BJ (cell line): ENCODE results near the gene AZI2. TPM values are rescaled to one million over a fixed set of nuclear protein-coding genes. Genes with fewer than 3 reads are reported as not detected.

Experiments used
- CTCF ChIA-PET: fragments of 350-600 bp; formaldehyde crosslinking; extraction: SDS; loops from one replicate; lab custom pipeline; 2021; ENCODE audit warnings: antibody characterized with exemption, inconsistent platforms; lab: Yijun Ruan, JAX
- POLR2A ChIA-PET: fragments of 300-600 bp; sonication (Branson Sonifier 250); formaldehyde crosslinking; extraction: SDS; loops from one replicate; lab custom pipeline; 2021; ENCODE audit warnings: antibody characterized with exemption; lab: Charles Lee
- DNase-seq: peaks from one replicate; pipeline ENCODE4 v3.0.0-alpha.2; 2011; ENCODE audit warnings: low read depth
- H3K27me3 ChIP-seq: 2 replicates; pipeline ENCODE4 v1.6.0; 2011; ENCODE audit warnings: low read length; ENCODE audit not compliant: control insufficient read depth, insufficient read depth
- H3K36me3 ChIP-seq: 2 replicates; pipeline ENCODE4 v1.5.1; 2011; ENCODE audit warnings: low read length; ENCODE audit not compliant: control insufficient read depth, insufficient read depth
- H3K4me3 ChIP-seq: 2 replicates; pipeline ENCODE4 v1.5.1; 2011; ENCODE audit warnings: low read depth, mild to moderate bottlenecking, control low read depth, low read length
- polyA plus RNA-seq: library from polyadenylated mRNA; depleted of rRNA; stranded (reverse); fragments of >200 nt; gene quantifications from 2 replicates; pipeline ENCODE4 v1.2.3, GENCODE V29; 2011
- TF ChIP-seq, protein P1 (sequence below): IDR thresholded peaks from 2 replicates; pipeline ENCODE4 v1.5.1; 2011; ENCODE audit warnings: low read depth, mild to moderate bottlenecking, control low read depth, inconsistent platforms, low read length, moderate library complexity; ENCODE audit not compliant: insufficient read depth

Gene AZI2
- polyA plus RNA-seq, 1 experiment: 62.9 TPM

DNA sequence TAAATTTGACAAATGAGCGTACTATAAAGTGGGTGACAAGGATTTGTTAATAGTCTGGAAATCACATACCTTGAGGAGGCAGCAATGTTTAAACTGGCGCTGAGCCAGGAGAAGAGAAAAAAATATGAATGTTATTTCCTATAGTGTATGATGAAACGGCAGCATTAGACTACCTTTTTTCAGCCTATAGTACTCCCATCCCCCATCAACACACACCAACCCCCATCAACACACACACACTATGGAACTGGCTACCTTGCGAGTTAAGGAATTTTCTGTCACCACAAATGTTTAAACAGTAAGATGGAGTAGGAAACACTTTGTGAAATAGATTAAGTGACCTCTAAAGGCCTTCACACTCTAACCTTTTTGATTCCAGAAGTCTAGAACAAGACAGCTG lies 46.9 kb downstream of the AZI2 start:
- POLR2A ChIA-PET: no interaction called here
- DNase-seq: no peak

DNA sequence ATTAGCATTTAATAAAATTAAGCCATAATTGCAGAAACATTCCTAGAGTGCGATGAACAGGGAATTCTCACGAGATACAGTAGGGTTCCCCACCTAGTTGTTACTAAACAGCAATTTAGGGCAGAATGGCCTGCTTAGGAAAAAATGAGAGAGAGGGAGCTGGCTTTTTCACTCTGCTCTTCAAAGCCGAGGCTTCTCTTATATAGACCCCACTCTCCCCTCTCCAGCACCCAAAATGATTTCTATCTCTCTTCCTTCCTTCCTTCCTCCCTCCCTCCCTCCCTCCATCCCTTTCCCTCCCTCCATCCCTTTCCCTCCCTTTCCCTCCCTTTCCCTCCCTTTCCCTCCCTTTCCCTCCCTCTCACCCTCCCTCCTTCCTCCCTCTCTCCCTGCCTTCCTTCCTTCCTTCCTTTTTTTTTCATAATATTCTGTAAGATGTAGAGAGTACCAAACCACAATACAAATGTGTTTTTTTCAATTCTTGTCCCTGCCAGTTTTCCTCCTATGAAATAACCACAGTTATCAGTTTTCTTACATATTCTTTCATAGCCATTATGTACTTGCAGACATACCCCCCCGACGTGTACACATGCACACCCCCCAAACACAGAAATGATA lies 48.2 kb downstream of the AZI2 start:
- no peaks in the 10 kb centered on the region for H3K36me3 ChIP-seq
- ChIA-PET CTCF (no interaction called here), POLR2A (no interaction called here)
- no peak for DNase-seq
- TF ChIP-seq, protein P1, sequence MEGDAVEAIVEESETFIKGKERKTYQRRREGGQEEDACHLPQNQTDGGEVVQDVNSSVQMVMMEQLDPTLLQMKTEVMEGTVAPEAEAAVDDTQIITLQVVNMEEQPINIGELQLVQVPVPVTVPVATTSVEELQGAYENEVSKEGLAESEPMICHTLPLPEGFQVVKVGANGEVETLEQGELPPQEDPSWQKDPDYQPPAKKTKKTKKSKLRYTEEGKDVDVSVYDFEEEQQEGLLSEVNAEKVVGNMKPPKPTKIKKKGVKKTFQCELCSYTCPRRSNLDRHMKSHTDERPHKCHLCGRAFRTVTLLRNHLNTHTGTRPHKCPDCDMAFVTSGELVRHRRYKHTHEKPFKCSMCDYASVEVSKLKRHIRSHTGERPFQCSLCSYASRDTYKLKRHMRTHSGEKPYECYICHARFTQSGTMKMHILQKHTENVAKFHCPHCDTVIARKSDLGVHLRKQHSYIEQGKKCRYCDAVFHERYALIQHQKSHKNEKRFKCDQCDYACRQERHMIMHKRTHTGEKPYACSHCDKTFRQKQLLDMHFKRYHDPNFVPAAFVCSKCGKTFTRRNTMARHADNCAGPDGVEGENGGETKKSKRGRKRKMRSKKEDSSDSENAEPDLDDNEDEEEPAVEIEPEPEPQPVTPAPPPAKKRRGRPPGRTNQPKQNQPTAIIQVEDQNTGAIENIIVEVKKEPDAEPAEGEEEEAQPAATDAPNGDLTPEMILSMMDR: no peak
- H3K4me3 ChIP-seq: no peak overlapping the region
- H3K27me3 ChIP-seq: no peaks in the 10 kb centered on the region

More for the DNA sequence above, 46.9 kb downstream of the AZI2 start:
- Histone ChIP-seq H3K36me3 (no peaks in the 10 kb centered on the region), H3K4me3 (no peak overlapping the region), H3K27me3 (no peaks in the 10 kb centered on the region)
- TF ChIP-seq, protein P1: no peak
- CTCF ChIA-PET: interaction anchor here (0.6 kb wide), 1 partner anchor 14 kb away, joined by 3 read pairs; no protein-coding TSS in a partner anchor

DNA sequence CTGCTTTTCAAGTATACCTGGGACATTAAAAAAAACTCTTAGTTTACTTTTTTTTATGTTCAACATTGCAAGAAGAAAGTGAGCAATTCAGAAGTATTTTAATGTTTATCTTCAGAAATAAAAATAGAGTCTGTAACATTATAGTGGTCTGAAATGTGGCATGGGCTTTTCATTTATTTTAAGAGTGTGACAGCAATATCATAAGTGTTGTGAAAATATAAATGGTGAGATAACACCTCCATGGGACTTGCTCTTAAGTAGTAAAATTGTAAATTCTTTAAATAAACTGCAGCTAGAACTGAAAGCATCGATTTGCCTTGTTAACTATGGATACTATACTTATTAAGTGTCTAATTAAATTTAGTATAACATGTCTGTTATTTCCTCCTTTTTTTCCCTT lies 48.9 kb downstream of the AZI2 start:
- POLR2A ChIA-PET: no interaction called here
- TF ChIP-seq, protein P1: no peak
- CTCF ChIA-PET: no interaction called here
- no peak for DNase-seq
- Histone ChIP-seq H3K27me3 (no peaks in the 10 kb centered on the region), H3K4me3 (no peak overlapping the region), H3K36me3 (no peaks in the 10 kb centered on the region)

DNA sequence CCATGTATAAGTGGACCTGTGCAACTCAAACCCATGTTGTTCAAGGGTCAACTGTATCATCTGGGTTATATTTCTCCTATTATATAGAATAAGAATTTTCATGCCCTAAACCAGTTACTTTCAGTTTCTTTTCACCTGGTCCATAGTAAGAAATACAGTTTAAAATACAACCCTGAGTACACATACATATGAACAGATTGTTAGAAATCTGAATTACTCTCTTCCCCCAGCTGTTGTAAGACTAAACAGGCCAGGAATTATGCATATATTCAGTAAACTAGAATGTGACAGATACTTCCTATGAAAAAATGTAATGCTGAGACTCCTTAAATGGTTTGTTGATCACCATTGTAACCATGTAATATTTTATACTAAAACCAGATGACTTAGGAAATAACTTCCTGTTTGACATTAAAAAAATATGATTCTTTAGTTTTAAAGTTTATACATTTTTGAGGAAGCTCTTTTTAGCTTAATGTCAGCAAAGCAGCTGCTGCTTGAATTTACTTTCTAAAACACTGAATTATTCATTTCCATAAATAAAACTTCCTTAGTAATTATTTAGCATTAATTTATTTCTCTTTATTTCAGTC lies 52.6 kb downstream of the AZI2 start:
- DNase-seq: no peak
- TF ChIP-seq, protein P1: no peak
- POLR2A ChIA-PET: no interaction called here
- H3K4me3 ChIP-seq: no peak overlapping the region
- CTCF ChIA-PET: no interaction called here
- no peaks in the 10 kb centered on the region for H3K36me3 ChIP-seq
- no peaks in the 10 kb centered on the region for H3K27me3 ChIP-seq

DNA sequence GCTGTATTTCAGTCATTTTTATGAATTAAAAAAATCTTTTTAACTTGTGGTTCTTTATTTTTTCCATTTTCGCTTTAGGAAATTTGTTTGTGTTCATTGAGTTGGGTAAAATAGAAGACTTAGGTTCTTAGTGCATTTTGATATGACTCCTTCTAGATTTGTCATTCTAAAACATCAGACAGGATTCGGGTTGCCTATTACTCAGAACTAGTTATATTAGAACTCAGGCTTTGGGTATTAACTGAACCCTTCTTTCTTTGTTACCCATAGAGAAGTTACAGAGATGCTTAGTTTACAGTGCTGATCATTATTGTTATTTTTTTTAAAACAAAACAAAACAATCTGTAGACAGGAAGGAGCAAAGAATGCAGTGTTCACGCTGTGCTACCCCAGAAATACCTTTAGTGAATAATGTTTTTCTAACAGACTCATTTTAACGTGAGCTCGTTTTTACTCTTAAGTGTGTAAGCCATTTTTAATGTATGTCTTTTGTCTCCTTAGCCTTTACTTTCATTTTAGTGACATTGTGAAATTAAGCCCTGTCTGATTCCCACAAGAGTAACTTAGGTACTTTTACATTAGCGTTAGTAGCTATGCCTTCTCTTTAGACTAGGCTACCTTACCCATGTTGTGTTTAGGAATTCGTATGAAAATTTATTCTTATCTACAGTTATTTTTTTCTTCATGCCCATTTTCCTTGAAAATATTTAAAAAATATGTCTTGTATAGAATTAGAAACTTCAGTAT lies 53.8 kb downstream of the AZI2 start:
- H3K36me3 ChIP-seq: no peaks in the 10 kb centered on the region
- TF ChIP-seq, protein P1: no peak
- no peaks in the 10 kb centered on the region for H3K27me3 ChIP-seq
- POLR2A ChIA-PET: no interaction called here
- DNase-seq: no peak
- CTCF ChIA-PET: interaction anchor here (0.7 kb wide), 1 partner anchor 213 kb away, joined by 3 read pairs; no protein-coding TSS in a partner anchor
- no peak overlapping the region for H3K4me3 ChIP-seq
